Stimulated activated CD4-positive, alpha-beta T cell treated with anti-CD3 and anti-CD28 coated beads, Interleukin-4, amount 100 ng/mL, for 4 hours (primary cell): ENCODE data around the gene RTN4R.
A peak's percentile ranks its signal among the peaks of the same experiment; 100 is the strongest.
"Not testable (repeated sequence)": the region's sequence is repeated elsewhere in the genome, so short reads cannot be mapped to it uniquely, and the experiment has no call there.

Experiments
- DNase-seq, 2 experiments: peaks; one replicate each; pipeline ENCODE4 v3.0.0-alpha.2; 2020

RTN4R gene

DNA sequence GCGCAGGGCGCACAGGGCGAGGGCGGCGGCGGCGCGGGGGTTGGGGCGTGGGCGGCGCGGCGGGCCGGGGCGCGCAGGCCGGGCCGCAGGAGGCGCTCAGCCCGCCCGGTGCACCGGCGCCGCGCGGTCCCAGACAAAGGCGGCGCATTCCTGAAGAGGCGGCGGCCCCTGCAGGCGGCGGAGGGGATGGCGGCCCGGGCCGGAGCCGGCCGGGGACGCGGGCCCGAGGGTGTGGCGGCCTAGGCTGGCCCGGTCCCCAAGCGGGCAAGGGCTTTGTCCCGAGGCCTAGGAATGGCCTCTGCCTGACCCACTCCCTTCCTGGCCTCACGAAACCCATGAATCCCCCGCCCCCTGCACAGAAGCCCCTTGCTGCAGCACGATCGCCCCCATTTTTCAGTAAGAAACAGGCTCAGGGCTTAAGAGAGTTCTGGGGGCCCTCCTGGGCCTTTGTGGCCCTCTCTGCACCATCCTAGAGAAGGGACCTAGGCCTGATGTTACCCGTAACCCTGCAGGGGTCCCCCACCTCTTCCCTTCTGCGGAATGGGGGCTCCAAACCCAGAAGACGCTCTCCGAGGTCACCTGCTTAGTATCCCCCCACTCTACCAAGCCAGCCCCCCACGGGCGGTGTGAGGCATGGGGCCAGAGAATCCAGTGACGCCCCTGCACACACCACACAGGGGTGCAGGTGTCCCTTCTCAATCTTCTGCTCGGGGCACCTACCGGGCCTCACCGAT, at the start of gene RTN4R:
TSS of gene RTN4R (minus strand) at position 40 of the 734 bp plus-strand sequence. CDS start 226 bp downstream, outside the sequence.
- peak in 1 of 2 experiments; percentile 55 for DNase-seq

DNA sequence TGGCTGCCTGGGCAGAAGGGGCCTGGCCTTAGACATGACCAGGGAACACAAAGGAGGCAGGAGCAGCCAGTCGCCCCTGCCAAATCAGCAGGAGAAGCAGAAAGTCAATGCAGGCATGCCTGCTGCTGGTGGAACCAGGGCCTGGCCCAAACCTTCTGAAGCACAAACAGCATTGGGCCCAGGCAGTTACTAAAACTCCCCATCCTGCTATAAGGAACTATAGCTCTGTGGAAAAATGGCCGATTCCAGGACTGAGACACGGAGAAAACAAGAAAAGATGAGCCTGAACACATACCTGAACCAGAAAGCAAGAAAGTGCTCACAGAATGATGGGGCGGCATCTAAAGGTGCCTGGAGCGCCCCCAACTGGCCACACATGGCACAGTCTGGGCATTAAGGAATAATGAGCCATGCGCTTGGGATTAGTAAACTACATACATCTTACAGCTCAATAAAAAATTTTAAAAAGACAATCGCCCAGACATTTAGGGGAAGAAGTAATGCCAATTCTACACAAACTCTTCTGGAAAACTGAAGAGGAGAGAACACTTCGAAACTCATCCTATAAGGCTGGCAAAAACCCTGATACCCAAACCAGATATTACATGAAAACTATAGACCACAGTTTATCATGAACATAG, 49.4 kb upstream of the RTN4R start:
- DNase-seq: peak in 1 of 2 experiments; percentile 23

DNA sequence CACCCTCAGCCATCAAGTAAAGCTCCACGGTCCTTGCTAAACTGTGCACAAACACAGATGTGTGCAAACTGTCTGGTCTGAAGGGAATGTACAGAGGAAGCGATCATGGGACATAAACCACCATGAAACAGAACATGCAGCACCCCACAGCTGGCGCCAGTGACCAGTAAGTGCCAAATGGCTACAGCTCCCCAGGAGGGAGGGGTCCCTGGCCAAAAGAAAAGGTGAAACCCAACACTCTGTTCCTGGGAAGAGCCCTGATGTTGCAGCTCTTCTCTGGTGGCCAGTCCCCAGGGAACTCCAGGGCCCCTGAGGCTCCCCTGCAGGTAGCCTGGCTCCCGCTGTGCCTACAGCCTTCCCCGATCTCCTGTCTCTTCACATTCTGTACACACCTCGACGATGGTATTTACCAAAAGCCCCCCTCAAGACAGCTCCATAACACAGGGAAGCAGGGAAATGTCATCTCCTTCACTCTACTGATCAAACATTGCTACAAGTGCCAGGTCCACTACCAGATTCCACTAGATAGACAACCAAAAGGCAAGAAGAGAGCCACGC, 48.8 kb upstream of the RTN4R start:
- DNase-seq: no peak

DNA sequence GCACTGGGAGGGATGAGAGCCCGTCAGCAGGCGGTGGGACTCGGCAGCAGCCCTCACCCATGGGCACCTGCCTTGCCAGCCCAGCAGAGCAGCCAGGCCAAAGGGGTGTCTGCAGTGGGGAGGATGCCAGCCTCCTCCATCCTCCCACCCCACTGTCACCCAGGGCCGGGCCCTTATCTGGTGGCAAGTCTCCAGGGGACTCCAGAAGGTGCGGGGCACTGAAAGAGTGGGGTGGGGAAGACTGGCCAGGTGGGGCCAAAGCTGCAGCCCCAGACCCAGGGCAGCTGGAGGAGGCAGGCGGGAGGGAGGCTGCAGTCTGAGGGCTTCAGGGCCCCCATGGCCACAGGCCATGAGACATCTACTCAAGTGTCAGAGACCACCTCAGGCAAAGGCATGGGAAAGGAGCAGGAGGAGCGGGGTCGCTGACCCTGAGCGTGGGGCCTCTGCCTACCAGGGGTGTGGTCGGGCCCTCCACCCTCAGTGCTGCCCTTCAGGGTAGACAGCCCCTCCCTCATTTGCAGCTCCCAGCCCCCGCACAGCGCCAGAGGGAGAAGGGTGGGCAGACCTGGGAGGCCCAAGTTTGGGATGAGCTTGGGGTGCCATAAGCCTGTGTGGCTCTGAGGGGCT, 48.2 kb upstream of the RTN4R start:
- DNase-seq: no peak

DNA sequence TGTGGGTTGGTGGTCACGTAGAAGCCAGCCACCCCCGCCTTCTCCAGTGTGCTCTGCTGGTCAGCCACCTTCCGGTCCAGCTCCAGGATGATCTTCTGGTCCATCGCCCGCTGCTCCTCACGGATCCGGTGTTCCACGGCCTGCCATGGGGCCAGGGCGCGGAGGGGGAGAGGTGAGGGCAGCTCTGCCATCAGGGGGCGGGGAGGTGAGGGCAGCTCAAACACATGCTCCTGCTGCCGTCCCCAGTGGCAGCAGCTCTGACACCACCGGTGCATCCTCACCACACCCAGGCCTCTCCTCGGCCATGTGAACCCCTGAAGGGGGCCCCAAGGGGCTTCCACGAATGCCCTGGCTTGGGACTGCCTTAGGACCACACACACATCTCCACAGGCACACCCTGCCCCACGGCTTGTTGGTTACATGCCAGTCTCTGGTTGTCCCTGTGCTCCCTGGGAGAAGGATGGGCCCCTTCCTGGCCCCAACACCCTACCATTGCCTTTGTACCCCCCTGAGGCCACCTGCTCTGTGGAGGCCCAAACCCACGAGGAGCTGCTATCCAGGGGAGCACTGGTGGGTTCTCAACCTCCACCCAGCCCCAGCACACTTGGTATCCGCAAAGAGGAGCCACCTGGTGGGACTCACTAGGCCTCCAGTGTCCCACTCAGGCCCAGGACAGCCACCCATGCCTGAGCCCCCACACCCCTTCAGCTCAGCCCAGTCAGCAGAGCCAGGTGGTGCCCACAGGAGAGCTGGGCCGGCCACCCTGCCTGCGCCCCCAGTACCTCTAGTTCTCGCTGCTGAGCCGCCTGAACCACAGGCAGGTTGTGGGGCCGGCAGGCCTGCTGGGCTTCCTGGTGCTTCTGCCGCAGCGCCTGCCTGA, 47.5 kb upstream of the RTN4R start:
- DNase-seq: no peak

DNA sequence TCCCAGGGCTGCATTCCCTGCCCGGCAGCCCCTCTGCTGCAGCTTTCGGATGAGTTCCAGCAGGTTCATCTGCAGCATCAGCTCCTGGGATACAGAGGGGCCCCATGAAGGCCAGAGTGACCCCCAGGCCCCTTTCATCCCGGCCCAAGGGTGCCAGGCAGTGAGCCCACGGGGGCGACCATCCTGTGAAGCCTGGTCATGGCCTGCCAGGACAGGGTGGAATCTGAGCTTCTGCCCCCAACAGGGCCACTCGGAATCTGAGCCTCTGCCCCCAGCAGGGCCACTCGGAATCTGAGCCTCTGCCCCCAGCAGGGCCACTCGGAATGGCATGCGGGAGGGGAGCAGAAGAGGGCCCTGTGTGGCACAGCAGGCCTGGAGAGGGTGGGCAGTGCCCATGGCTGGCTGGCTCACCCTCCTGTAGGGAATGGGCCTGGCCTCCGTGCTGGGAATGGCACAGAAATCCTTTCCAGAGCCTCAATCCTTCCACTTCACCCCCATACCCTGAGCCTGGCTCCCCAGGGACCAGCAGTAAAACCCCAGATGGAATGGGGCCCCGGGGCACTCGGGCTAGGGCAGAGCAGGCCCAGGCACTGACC, 46.7 kb upstream of the RTN4R start:
- not testable (repeated sequence) for DNase-seq

DNA sequence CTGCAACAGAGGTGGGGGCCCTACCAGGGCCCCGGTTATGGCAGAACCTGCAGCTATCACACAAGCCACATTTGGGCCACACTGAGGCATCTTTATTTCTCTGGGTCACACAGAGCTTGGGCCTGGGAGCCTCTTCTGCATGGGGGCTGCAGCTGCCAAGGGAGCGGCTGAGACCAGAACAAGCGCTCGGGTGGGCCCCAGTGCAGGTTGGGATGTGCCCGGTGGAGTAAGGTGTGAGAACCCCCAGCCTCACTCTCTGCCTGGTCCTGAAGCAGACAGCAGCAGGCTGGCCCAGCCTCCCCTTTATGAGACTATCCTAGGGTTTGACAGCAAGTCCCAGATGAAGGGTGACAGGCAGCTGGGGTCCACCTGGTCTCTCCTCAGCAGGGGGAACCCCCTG, 46.1 kb upstream of the RTN4R start:
- DNase-seq: not testable (repeated sequence)

DNA sequence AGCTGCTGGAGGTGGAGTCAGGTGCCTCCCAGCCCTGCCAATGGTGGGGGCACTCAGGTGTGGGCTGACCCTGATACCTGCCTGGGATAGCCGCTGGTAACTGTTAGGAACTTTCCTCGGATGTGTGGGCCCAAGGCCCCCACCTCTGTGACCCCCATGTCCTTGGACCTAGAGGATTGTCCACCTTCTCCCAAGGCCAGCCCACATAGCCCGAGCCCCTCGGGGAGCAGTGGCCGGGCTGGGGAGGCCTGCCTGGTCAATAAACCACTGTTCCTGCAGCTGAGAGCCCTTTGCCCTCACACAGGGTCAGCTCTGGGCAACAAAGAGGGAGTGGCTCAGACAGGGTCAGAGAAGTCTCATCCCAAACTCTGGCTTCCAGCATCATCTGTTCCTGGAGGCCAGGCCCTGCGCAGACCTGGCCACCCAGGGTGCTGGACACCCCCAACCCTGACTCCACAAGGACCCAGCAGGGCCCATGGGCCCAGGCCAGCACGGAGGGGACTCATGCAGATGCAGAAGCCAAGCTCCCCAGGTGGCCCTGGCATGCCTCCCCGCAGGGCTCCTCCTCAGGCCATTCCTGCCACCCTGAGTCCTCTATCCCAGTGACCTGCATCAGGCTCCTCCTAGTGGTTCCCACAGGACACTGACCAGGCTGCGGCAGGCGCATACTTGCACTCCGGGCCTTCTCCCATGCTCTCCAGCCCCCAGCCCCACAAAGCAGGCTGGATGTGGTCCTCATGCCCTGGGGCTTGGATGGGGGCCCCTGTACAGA, 45.4 kb upstream of the RTN4R start:
- DNase-seq: not testable (repeated sequence)

DNA sequence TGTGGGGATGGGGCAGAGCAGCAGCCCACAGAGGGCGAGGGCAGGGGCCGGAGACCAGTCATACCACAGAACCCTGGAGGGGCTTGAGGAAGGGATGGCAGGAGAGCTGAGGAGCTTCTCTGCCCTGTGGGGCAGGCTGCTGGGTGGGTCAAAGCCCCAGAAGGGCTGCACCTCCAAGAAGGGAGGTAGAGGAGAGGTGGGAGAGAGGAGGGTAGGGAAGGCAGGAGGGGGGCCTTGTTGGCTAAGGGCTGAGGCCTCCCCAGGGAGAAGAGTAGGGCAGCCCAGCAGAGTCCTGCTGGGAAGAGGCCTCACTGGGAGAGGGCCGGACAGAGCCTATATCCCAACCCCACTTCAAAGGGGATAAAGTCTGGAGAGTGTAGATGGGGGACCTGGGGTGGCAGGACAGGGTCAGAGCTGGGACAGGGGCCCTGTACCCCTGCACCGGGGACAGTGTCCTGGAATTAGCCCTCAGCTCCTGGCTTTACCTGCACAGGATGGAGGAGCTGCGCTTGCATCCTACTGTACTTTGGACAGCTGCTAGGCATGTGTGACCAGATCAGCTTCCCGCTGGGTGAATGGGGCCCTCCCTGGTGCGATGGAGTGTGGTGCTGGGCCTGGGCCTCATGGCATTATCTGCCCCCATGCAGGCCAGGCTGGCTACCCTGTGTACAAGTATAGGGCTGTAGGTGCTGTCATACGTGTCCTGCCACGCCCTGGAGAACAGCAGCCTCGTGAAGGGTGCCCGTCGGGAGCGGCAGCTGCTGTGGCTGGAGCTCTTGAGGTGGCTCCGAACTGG, 44.5 kb upstream of the RTN4R start:
- no peak for DNase-seq

DNA sequence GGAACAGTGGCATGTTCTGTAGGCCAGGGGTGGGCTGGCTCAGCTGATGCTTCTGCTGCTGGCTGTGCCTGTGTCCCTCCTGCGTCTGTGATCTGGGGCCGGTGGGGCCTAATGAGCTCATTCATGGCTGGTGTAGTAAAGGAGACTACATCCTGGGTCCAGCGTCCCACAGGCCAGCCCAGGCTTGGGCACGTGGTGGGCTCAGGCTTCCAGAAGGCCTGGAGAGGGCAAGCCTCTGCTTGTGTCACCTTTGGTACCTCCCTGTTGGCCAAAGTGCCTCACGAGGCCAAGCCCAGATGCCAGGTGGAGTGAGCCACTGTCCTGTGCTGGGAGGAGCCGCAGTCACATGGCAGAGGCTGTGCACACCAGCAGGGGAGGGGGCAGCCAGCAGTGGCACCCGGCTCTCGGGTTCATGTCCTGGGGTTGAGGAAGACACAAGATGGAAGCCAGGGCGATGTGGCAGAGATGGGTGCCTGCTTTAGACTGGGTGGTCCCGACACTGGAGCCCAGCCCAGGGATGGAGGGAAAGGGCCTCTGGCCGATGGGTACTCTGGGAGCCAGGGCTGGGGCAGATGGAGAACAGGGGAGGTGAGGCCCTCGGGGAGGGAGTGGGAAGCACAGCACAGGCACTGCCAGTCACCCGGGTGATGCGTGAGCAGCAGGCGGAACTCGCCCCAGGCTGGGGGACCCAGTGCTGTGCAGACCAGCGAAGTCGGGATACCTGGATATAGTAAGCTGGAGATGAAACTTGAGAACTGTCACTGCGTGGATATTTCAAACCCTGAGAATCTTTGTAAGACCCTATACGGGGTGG, 43.3 kb upstream of the RTN4R start:
- not testable (repeated sequence) for DNase-seq

DNA sequence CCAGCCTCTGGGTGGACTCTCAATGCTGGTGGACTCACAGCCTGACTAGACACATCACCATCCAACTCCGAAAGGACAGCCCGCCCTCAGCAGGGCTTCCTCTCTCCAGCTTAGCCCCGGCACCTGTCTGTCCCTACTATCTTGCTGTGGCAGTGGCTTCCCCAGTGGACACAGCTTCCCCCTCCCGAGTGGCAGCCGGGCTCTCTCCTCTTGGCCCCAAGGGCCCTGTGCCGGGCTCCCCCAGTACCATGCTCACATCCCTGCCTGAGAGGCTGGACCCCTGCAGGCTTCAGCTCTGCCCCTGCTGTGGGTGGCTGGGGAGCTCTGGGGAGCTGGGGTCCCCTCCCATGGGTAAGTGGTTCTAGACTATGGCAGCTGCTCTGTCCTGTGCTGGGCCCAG, 42.7 kb upstream of the RTN4R start:
- DNase-seq: not testable (repeated sequence)

DNA sequence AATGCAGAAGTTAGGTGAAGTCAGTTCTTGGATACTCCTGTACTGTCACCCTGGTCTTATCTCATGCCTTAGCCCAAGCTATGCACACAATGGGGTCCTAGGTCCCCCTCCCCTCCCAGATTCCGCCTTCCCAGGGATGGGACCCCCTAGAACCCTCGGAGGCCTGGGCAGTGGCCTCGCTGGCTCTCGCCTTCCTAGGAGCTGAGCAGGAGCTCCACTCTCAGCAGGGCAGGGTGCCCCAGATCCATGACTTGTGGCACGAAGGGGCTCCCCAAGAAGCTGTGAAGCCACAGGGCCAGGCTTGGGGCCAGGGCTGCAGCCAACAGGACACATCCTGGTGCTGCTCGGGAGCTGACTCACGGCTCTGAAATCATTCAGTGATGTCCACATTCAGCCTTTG, 42.1 kb upstream of the RTN4R start:
- DNase-seq: not testable (repeated sequence)

DNA sequence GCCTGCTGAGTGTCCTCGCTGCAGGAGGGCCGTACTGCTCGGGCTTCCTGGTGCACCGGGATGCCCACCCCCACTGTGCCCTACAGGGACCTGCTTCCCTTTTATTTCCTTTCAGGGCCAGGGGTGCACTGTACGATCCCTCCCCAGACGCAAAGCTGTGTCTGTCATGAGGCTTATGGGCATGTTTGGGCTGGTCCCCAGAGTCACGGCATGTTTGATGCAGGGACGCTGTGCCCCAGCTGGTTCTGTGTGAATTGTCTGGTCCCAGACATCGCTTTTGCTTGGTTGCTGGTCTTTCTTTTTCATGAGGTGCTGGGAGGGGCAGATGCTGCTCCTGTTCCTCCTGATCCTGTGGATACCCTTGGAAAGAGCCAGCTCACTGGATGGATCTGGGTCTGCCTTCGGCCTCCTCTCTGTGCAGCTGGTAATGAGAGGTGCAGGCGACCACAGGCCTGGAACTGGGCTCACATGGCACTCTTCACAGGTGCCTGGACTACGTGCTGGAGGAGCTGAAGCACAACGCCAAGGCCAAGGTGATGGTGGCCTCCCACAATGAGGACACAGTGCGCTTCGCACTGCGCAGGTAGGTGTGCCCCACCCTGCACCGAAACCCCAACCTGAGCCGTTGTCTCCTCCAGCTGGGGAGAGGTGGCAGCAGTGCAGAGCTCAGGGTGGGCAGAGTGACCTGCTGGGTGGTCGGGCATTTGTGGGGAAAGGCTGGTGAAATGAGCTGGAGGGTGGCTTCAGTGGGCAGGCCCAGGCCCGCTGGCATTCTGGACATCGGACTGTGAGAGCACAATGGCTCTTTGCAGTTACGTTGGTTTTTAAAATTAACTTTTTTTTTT, 40.9 kb upstream of the RTN4R start:
- DNase-seq: not testable (repeated sequence)

DNA sequence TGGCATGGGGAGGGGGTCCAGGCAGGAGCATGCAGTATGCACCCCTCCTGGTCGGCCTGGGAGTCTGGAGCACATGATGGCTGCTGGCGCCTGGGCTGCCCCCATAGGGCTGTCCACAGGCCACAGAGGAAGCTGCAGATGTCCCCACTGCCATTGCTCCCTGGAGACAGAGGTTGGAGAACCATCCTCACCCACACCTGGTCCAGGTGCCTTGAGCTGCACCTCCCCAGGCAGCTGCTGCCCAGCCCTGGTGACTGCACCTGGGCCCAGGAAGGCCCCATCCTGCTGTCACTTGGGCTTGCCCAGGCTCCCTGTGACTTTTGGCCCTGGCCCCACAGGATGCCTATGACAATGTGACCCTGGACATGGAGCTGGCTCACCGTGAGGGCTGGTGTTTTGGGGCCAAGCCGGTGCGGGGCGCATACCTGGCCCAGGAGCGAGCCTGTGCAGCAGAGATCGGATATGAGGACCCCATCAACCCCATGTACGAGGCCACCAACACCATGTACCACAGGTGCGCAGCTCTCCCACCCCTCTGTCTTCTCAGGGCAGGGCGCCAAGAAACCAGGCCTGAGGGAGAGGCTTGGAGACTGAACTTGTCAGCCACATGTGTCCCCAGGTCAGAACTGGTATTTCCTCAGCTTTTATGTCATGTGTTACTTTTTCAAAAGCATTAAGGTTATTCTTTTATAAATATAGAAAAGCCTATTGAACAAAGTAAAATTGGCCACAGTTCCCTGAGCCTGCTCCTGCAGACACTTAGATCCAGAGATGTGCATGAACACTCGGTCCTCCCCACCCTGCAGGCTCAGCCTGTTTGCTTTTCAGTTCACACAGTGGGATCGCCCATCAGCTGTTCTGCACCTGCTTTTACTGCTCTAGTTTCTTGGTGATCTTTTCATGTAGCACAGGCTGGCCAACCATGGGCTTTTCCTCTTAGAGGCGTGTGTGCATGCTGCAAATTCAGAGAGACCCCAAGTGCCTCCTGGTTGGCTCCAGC, 39.6 kb upstream of the RTN4R start:
- DNase-seq: not testable (repeated sequence)

DNA sequence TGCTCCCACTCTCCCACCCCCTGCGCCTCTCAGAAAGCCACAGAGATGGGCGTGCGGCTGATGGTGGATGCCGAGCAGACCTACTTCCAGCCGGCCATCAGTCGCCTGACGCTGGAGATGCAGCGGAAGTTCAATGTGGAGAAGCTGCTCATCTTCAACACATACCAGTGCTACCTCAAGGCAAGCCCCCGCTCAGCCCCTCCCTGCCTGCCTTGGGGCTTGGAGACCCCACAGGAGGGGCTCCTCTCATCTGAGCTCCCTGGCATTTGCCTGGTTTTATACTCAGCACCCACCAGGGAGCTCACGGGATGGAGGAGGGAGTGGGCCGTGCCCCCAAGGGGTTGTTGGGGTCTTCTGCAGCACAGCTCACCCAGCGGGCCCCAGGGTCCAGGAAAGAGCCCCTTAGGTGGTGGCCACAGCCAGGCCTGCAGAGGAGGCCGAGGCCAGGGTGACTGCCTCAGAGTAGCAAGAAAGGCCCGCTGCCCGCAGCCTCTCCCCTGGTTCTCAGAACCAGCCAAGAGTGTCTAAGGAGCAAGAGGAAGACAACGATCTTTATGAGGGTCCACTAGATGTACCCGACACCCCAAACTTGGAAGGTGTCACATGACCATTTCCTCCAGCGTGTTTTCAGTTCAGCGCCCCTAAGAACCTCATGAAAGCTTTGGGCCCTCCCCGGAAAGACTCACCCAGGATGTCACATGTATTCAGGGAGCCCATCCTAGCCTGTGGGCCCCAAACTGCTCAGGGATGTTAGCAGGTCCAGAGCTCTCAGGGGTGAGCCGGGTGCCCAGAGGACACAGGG, 38.7 kb upstream of the RTN4R start:
- not testable (repeated sequence) for DNase-seq

DNA sequence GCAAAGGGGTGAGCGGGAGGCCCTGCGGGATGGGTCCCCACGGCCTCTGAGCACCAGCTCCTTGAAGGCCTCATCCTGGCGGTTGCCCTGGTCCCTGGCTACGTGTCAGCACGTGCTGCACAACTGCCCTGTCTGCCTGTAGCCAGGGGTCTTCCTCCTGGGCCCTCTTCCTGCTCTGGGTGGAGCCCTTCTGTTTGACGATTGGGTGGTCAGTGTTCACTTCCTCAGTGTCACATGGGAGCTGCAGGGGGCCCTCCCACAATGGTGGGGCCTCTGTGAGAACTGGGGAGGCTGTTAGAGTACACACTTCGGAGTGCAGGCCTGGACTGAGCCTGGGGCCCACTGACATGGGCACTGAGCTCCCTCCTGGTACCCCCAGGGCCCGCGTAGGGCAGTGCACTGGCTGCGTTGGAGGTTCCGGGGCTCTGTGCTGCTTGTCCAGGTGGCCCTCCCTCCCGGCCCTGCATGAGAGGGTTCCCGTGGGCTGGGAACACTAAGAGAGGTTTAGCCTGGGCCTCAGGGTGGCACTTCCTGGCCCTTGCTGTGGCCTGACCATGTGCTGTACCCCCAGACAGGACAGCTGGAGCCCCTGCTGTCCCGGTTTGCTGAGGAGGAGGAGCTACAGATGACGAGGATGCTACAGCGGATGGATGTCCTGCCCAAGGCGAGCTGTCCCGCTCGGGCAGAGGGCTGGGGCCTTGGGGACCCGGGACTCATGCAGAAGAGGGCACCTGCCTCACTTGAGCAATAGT, 38.0 kb upstream of the RTN4R start:
- no peak for DNase-seq
